ENCODE results near the gene ARID1B.
"Not testable (repeated sequence)": the region's sequence is repeated elsewhere in the genome, so short reads cannot be mapped to it uniquely, and the experiment has no call there.

The ARID1B gene

GRCh38 chr6:157034436-157035230 lies 257.5 kb downstream of the ARID1B start:
- DNase-seq, result peak; percentile 51

- DNase-seq, result no peak
Observed at GRCh38 chr6:157035546-157035945, 258.4 kb downstream of the ARID1B start.

- peak; percentile 31 for DNase-seq
Observed at GRCh38 chr6:157036245-157036711, 259.1 kb downstream of the ARID1B start.

- peak; percentile 21 for DNase-seq
Observed at GRCh38 chr6:157037165-157037564, 260.0 kb downstream of the ARID1B start.

GRCh38 chr6:157038610-157039009 lies 261.4 kb downstream of the ARID1B start:
- DNase-seq, result no peak

GRCh38 chr6:157039639-157040038 lies 262.5 kb downstream of the ARID1B start:
- not testable (repeated sequence) for DNase-seq

GRCh38 chr6:157040191-157040590 lies 263.0 kb downstream of the ARID1B start:
- no peak for DNase-seq

GRCh38 chr6:157045831-157046454 lies 268.8 kb downstream of the ARID1B start:
- peak; percentile 83 for DNase-seq

GRCh38 chr6:157046776-157047175 lies 269.6 kb downstream of the ARID1B start:
- DNase-seq, result peak; percentile 30

- no peak for DNase-seq
Observed at GRCh38 chr6:157047328-157047727, 270.1 kb downstream of the ARID1B start.

GRCh38 chr6:157047951-157048350 lies 270.8 kb downstream of the ARID1B start:
- peak; percentile 80 for DNase-seq

GRCh38 chr6:157049133-157049532 lies 272.0 kb downstream of the ARID1B start:
- no peak for DNase-seq

- DNase-seq, result no peak
Observed at GRCh38 chr6:157050537-157051265, 273.5 kb downstream of the ARID1B start.

GRCh38 chr6:157054531-157054979 lies 277.4 kb downstream of the ARID1B start:
- no peak for DNase-seq

GRCh38 chr6:157055863-157056262 lies 278.7 kb downstream of the ARID1B start:
- no peak for DNase-seq

- no peak for DNase-seq
Observed at GRCh38 chr6:157056275-157056674, 279.1 kb downstream of the ARID1B start.

- no peak for DNase-seq
Observed at GRCh38 chr6:157058574-157058973, 281.4 kb downstream of the ARID1B start.

- DNase-seq, result no peak
Observed at GRCh38 chr6:157059781-157060180, 282.6 kb downstream of the ARID1B start.

- DNase-seq, result peak; percentile 68
Observed at GRCh38 chr6:157060440-157060952, 283.3 kb downstream of the ARID1B start.

- DNase-seq, result no peak
Observed at GRCh38 chr6:157061770-157062594, 284.8 kb downstream of the ARID1B start.

GRCh38 chr6:157063176-157063905 lies 286.2 kb downstream of the ARID1B start:
- DNase-seq, result peak; percentile 31

GRCh38 chr6:157063923-157064322 lies 286.7 kb downstream of the ARID1B start:
- DNase-seq, result no peak
